Natural killer cell (primary cell): Measurements from ENCODE around the gene ST6GAL2. TPM values are rescaled to one million over a fixed set of nuclear protein-coding genes. Genes with fewer than 3 reads are reported as not detected.

ENCODE experiments used
- ATAC-seq, 3 donors: fragments of 150-1000 bp in 2 of 3; fragments of 200-7000 bp in 1 of 3; cut with Tn5 transposase; 1 replicate in 1 of 3; 2 replicates in 2 of 3; pipeline ENCODE4 v1.10.0; 2021; ENCODE audit warnings: mild to moderate bottlenecking in 2 of 3, moderate library complexity in 2 of 3
- DNase-seq, 2 donors: peaks; one replicate each; pipeline versions ENCODE4 v3.0.0 to v3.0.0-alpha.2; 2013 to 2021; ENCODE audit warnings: mixed read lengths in 1 of 2
- H3K27ac ChIP-seq: one replicate; pipeline ENCODE4 v1.5.1; 2013; ENCODE audit warnings: mild to moderate bottlenecking, low read length
- H3K27me3 ChIP-seq: one replicate; pipeline ENCODE4 v1.6.1; 2013; ENCODE audit warnings: low read length; ENCODE audit not compliant: control insufficient read depth, insufficient read depth
- H3K36me3 ChIP-seq: one replicate; pipeline ENCODE4 v1.6.1; 2013; ENCODE audit warnings: low read length; ENCODE audit not compliant: control insufficient read depth, insufficient read depth
- H3K4me1 ChIP-seq: one replicate; pipeline ENCODE4 v1.6.1; 2013; ENCODE audit warnings: low read length; ENCODE audit not compliant: control insufficient read depth, insufficient read depth
- H3K4me3 ChIP-seq: one replicate; pipeline ENCODE4 v1.5.1; 2013; ENCODE audit warnings: low read length
- H3K9me3 ChIP-seq: one replicate; pipeline ENCODE4 v1.6.1; 2013; ENCODE audit warnings: low read length; ENCODE audit not compliant: control insufficient read depth, insufficient read depth
- H3K27ac Mint-ChIP-seq, 2 donors: one replicate each; pipeline ENCODE4 v1.8.0; 2022; ENCODE audit warnings: mild to moderate bottlenecking in 2 of 2, mixed read lengths in 2 of 2, moderate library complexity in 1 of 2
- H3K27me3 Mint-ChIP-seq, 2 donors: one replicate each; pipeline ENCODE4 v1.8.0; 2022; ENCODE audit warnings: low read depth in 2 of 2, mixed read lengths in 2 of 2
- H3K36me3 Mint-ChIP-seq: one replicate; pipeline ENCODE4 v1.8.0; 2022; ENCODE audit warnings: mixed read lengths
- H3K4me1 Mint-ChIP-seq, 2 donors: one replicate each; pipeline ENCODE4 v1.8.0; 2022; ENCODE audit warnings: mixed read lengths in 2 of 2
- H3K4me3 Mint-ChIP-seq: one replicate; pipeline ENCODE4 v1.8.0; 2022; ENCODE audit warnings: mild to moderate bottlenecking, moderate library complexity, mixed read lengths
- H3K9me3 Mint-ChIP-seq, 2 donors: one replicate each; pipeline ENCODE4 v1.8.0; 2022; ENCODE audit warnings: mixed read lengths in 2 of 2
- CTCF ChIP-seq: fragments of 200-600 bp; IDR thresholded peaks from one replicate; pipeline ENCODE4 v1.8.0; 2022; ENCODE audit warnings: antibody characterized with exemption
- WGBS: methylation state at CpG from one replicate; pipeline ENCODE4 v1.1.7; 2013; ENCODE audit warnings: missing lambda C conversion rate; ENCODE audit not compliant: insufficient coverage; 5-methylcytosine and 5-hydroxymethylcytosine counted together
- intact Hi-C: fragments of 100-400 bp; cut with micrococcal nuclease; formaldehyde crosslinking; loops from one replicate; pipeline ENCODE4 v1.14.2; 2022
- total RNA-seq, 4 donors: library from RNA; stranded (reverse); fragments of 120-200 nt in 1 of 4; gene quantifications; one replicate each; pipeline versions ENCODE4 v1.2.3 to v1.2.4, GENCODE V29; 2013 to 2022

Gene ST6GAL2
- total RNA-seq, 3 donors from 2014 or later (not counting 1 experiment from before 2014, with no cell fraction given) = not detected

GRCh38 chr2:106831241-106831640 is 54.7 kb downstream of the ST6GAL2 start:
- H3K27ac Mint-ChIP-seq = no peak overlapping the region
- Histone ChIP-seq H3K27ac (no peak overlapping the region), H3K4me3 (no peak overlapping the region), H3K36me3 (no peaks in the 10 kb centered on the region), H3K27me3 (no peaks in the 10 kb centered on the region), H3K9me3 (no peaks in the 10 kb centered on the region), H3K4me1 (no peaks in the 10 kb centered on the region)
- H3K4me1 Mint-ChIP-seq = no peaks in the 10 kb centered on the region
- TF ChIP-seq CTCF = no peak
- no peaks in the 10 kb centered on the region for H3K27me3 Mint-ChIP-seq
- intact Hi-C loops = no loop called here
- 65% methylated on average over 3 of the region's 3 CpGs for WGBS
- no peak overlapping the region for H3K4me3 Mint-ChIP-seq
- no peaks in the 10 kb centered on the region for H3K36me3 Mint-ChIP-seq
- DNase-seq (no peak), ATAC-seq (no peak)
- no peaks in the 10 kb centered on the region for H3K9me3 Mint-ChIP-seq

GRCh38 chr2:106830191-106830590 is 55.8 kb downstream of the ST6GAL2 start:
- Mint-ChIP-seq H3K4me3 (no peak overlapping the region), H3K4me1 (no peaks in the 10 kb centered on the region), H3K9me3 (peaks cover 0 to 2% of the 10 kb centered on the region in 2 donors), H3K27ac (no peak overlapping the region), H3K27me3 (no peaks in the 10 kb centered on the region), H3K36me3 (no peaks in the 10 kb centered on the region)
- intact Hi-C loops = no loop called here
- Histone ChIP-seq H3K27me3 (no peaks in the 10 kb centered on the region), H3K4me1 (no peaks in the 10 kb centered on the region), H3K9me3 (no peaks in the 10 kb centered on the region), H3K36me3 (no peaks in the 10 kb centered on the region), H3K27ac (no peak overlapping the region), H3K4me3 (no peak overlapping the region)
- 91% methylated on average over 6 of the region's 7 CpGs for WGBS
- no peak for TF ChIP-seq CTCF
- ATAC-seq = no peak
- DNase-seq = no peak

- DNase-seq (no peak), ATAC-seq (no peak)
- no peaks in the 10 kb centered on the region for H3K27me3 Mint-ChIP-seq
- Histone ChIP-seq H3K36me3 (no peaks in the 10 kb centered on the region), H3K4me1 (no peaks in the 10 kb centered on the region), H3K27me3 (no peaks in the 10 kb centered on the region), H3K4me3 (no peak overlapping the region), H3K9me3 (no peaks in the 10 kb centered on the region), H3K27ac (no peak overlapping the region)
- no peak overlapping the region for H3K27ac Mint-ChIP-seq
- H3K9me3 Mint-ChIP-seq = peaks cover 3 to 4% of the 10 kb centered on the region in 2 donors
- no peaks in the 10 kb centered on the region for H3K4me1 Mint-ChIP-seq
- H3K4me3 Mint-ChIP-seq = no peak overlapping the region
- no peaks in the 10 kb centered on the region for H3K36me3 Mint-ChIP-seq
- TF ChIP-seq CTCF = no peak
- intact Hi-C loops = no loop called here
These were observed 57.8 kb downstream of the ST6GAL2 start for GRCh38 chr2:106828119-106828518.

- Mint-ChIP-seq H3K27ac (no peak overlapping the region), H3K4me1 (no peaks in the 10 kb centered on the region), H3K27me3 (no peaks in the 10 kb centered on the region), H3K36me3 (no peaks in the 10 kb centered on the region), H3K9me3 (peaks cover 3 to 4% of the 10 kb centered on the region in 2 donors), H3K4me3 (no peak overlapping the region)
- intact Hi-C loops = no loop called here
- Histone ChIP-seq H3K27ac (no peak overlapping the region), H3K27me3 (no peaks in the 10 kb centered on the region), H3K4me1 (no peaks in the 10 kb centered on the region), H3K4me3 (no peak overlapping the region), H3K9me3 (no peaks in the 10 kb centered on the region), H3K36me3 (no peaks in the 10 kb centered on the region)
- no peak for DNase-seq
- TF ChIP-seq CTCF = no peak
- no peak for ATAC-seq
- WGBS = 88% methylated on average over 3 of the region's 3 CpGs
These were observed 58.8 kb downstream of the ST6GAL2 start for GRCh38 chr2:106827158-106827557.
